Upper lobe of left lung (tissue), 4 donors: ENCODE results near the gene TMEM79.

Experiments used
- CTCF ChIP-seq, 6 experiments: fragments of 450-650 bp in 4 of 6; fragments of 200-600 bp in 2 of 6; sonication (generic) in 2 of 6; IDR thresholded peaks; one replicate each; pipeline ENCODE4 v1.5.1; 2016 to 2019; ENCODE audit warnings: antibody characterized with exemption in 6 of 6
- POLR2A ChIP-seq, 4 donors: fragments of 450-650 bp; IDR thresholded peaks; one replicate each; pipeline ENCODE4 v1.5.1; 2016 to 2017; ENCODE audit warnings: antibody characterized with exemption in 4 of 4, mild to moderate bottlenecking in 2 of 4
- POLR2AphosphoS5 ChIP-seq, 2 donors: sonication (generic); formaldehyde crosslinking; IDR thresholded peaks; one replicate each; pipeline ENCODE4 v1.5.1; 2017; ENCODE audit warnings: antibody characterized with exemption in 2 of 2

GRCh38 chr1:156268336-156268735, 15.8 kb upstream of the TMEM79 start:
- TF ChIP-seq CTCF (IDR thresholded peaks at IDR 0.05) (no peak), POLR2AphosphoS5 (IDR thresholded peaks at IDR 0.05) (no peak), POLR2A (IDR thresholded peaks at IDR 0.05) (no peak)
